SK-MEL-5 (cell line): ENCODE data around the gene ZNF837. TPM values are rescaled to one million over a fixed set of nuclear protein-coding genes. Genes with fewer than 3 reads are reported as not detected.
"Not testable (repeated sequence)": the region's sequence is repeated elsewhere in the genome, so short reads cannot be mapped to it uniquely, and the experiment has no call there.

ENCODE experiments used
- DNase-seq: peaks from one replicate; pipeline ENCODE4 v3.0.0-alpha.2; 2016; ENCODE audit warnings: low read depth, low spot score
- in situ Hi-C: cut with HindIII; loops from 2 replicates; pipeline ENCODE4 v1.10.0; 2016; ENCODE audit warnings: low sequenced_read_pairs, high pct_unique_total_duplicates, low pct_unique_long_range_greater_than_20kb
- total RNA-seq: library from RNA; depleted of rRNA; stranded (reverse); fragments of >200 nt; shearing (Covaris generic); gene quantifications from 2 replicates; pipeline ENCODE4 v1.2.3, GENCODE V29; 2014

Gene ZNF837
- total RNA-seq, 1 experiment from 2014 or later, result 0.87 TPM

- in situ Hi-C loops, result no loop called here
- no peak for DNase-seq
These were observed 806 bp upstream of the ZNF837 start for GRCh38 chr19:58381460-58382212.

GRCh38 chr19:58380037-58380661, 681 bp downstream of the ZNF837 start:
- in situ Hi-C loops, result no loop called here
- DNase-seq, result no peak

DNA sequence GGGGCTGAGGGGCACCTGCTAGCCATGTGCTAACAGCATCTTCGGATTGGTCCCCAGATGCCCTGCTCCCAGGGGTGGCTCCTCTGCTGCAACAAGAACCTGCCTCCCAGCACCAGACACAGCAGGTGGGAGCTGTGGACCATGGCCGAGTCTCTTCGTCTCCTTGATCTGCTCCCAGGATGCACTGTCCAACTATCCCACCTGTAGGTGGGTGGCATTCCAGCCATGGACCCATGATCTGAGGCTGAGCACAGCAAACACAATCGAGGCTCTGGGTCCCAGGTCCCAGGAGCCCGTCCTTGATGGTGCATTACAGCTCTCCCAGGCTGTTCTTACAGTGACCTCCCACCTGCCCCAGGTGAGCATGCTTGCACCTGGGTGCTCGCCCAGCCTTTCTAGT, 1.6 kb downstream of the ZNF837 start:
- in situ Hi-C loops, result no loop called here
- no peak for DNase-seq

- in situ Hi-C loops, DNase-seq: not testable (repeated sequence)
These were observed 4.1 kb downstream of the ZNF837 start for GRCh38 chr19:58376724-58377123.

- no peak for DNase-seq
- in situ Hi-C loops, result no loop called here
These were observed 6.6 kb downstream of the ZNF837 start for GRCh38 chr19:58374200-58374599.

DNA sequence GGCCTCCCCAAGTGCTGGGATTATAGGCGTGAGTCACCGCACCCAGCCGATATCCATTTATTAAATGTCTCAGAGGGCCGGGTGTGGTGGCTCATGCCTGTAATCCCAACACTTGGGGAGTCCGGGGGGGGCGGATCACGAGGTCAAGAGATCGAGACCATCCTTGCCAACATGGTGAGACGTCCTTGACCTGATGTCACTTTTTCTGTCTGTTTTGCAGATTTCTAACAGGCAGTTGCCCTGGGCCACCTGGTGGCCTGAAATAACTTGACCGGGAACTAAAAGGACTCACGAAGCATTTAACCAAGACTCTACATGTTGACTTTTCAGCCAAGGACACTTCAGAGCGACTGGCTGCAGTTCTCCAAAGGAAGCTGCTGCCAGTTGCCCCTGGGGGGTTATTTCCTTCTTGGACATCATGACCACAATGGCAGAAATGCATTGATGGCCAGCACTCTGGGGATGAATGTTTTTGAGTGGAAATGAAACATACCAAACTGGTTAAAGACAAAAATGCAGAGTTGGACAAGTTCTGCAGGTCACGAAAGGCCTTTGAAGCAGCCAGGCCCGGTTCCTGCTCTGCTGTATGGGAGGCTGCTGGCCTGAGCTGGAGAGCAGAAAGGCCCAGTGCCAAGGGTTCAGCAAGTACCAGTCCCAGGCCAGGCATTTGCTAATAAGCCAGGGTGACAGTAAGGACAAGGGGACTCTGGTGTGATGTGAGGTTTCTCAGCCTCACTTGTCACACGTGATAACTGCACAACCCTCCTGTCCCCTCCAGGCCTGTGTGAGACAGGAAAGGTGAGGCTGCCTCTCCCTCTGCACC, 8.3 kb downstream of the ZNF837 start:
- in situ Hi-C loops, result no loop called here
- peak; percentile 23 for DNase-seq

- in situ Hi-C loops, result no loop called here
- no peak for DNase-seq
These were observed 12.1 kb downstream of the ZNF837 start for GRCh38 chr19:58368561-58369360.

GRCh38 chr19:58367698-58368454, 13.0 kb downstream of the ZNF837 start:
- no peak for DNase-seq
- in situ Hi-C loops, result no loop called here

DNA sequence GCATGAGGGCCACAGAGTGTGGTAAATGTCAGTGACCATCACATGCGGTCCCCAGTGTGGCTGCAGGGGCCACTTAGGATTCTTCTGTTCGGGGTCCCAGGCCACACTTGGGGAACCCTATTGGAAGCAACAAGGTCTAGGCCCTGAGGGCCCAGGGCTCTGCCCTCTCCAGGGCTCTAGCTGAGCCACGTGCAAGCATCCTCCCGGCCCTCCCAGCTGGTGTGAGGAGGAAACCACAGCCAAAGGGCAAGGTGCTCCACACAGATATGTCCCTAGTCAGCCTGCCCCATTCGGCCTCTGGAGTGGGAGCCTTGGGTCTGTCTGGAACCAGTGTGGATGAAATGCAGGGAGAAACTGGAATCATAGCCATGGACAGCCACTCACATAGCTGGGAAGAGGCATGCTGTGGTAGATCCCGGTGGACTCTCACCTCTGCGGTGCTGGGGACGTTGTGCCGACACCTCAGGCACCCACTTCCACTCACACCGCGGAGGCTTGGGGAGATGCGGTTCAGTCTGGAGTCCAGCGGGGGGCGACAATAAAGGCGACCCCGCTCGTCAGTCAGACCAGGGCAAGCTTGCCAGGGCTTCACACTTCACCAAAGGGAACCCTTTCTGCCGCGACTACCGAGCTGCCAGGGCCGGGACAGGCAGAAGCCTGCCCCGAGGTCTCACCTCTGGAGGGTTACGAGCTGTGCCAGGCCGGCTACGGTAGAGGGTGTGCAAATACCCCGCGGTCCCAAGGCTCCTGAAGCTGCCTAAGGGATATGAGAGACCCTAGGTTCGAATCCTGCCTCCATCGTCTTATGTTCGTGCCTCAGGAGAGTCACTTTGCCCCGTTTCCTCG, 14.0 kb downstream of the ZNF837 start:
- no peak for DNase-seq
- in situ Hi-C loops, result no loop called here

GRCh38 chr19:58364146-58364545, 16.7 kb downstream of the ZNF837 start:
- no peak for DNase-seq
- in situ Hi-C loops, result no loop called here

- in situ Hi-C loops, result no loop called here
- DNase-seq, result peak; percentile 93
These were observed 18.4 kb downstream of the ZNF837 start, which contains the start of gene ZNF497 for GRCh38 chr19:58362272-58362994. ZNF497 (minus strand) TSS chr19:58362751; CDS start chr19:58357635, 5,116 bp downstream.

GRCh38 chr19:58361900-58362271, 18.9 kb downstream of the ZNF837 start:
- peak; percentile 30 for DNase-seq
- in situ Hi-C loops, result no loop called here

- DNase-seq, result no peak
- in situ Hi-C loops, result no loop called here
These were observed 23.2 kb downstream of the ZNF837 start for GRCh38 chr19:58357481-58358145.

GRCh38 chr19:58356766-58357480, 23.9 kb downstream of the ZNF837 start:
- in situ Hi-C loops, result no loop called here
- no peak for DNase-seq
